Stimulated activated CD4-positive, alpha-beta T cell treated with anti-CD3 and anti-CD28 coated beads, Interleukin-2, amount 100 ng/mL, for 24 hours (primary cell): ENCODE data around the gene RAB1B.

ENCODE experiments used
- DNase-seq, 2 donors: peaks; one replicate each; pipeline ENCODE4 v3.0.0-alpha.2; 2020

The RAB1B gene

GRCh38 chr11:66325263-66325671, 56.8 kb downstream of the RAB1B start:
- no peak for DNase-seq

GRCh38 chr11:66326261-66327111, 58.0 kb downstream of the RAB1B start:
- no peak for DNase-seq
